H9 (cell line): ENCODE data around the gene ZSWIM5. TPM values are rescaled to one million over a fixed set of nuclear protein-coding genes. Genes with fewer than 3 reads are reported as not detected.

Experiments
- DNase-seq: peaks from one replicate; pipeline ENCODE4 v3.0.0-alpha.2; 2017
- H2AFZ ChIP-seq: one replicate; pipeline ENCODE4 v1.6.1; 2013; ENCODE audit warnings: mild to moderate bottlenecking, low read length, control low read depth, moderate library complexity
- H2AK5ac ChIP-seq: 2 replicates; pipeline ENCODE4 v1.6.1; 2013; ENCODE audit warnings: low read length, control low read depth, mixed read lengths; ENCODE audit not compliant: insufficient read length
- H2BK120ac ChIP-seq: one replicate; pipeline ENCODE4 v1.6.1; 2013; ENCODE audit warnings: low read depth, mild to moderate bottlenecking, low read length, control low read depth, inconsistent platforms; ENCODE audit not compliant: poor library complexity, severe bottlenecking
- H2BK12ac ChIP-seq: 2 replicates; pipeline ENCODE4 v1.6.1; 2013; ENCODE audit warnings: low read length, control low read depth, mixed read lengths, low read depth; ENCODE audit not compliant: insufficient read length
- H2BK15ac ChIP-seq: 2 replicates; pipeline ENCODE4 v1.6.1; 2013; ENCODE audit warnings: low read depth, low read length, control low read depth
- H2BK20ac ChIP-seq: one replicate; pipeline ENCODE4 v1.6.1; 2013; ENCODE audit warnings: low read depth, mild to moderate bottlenecking, low read length, control low read depth, inconsistent platforms; ENCODE audit not compliant: poor library complexity, severe bottlenecking
- H2BK5ac ChIP-seq: 2 replicates; pipeline ENCODE4 v1.6.1; 2013; ENCODE audit warnings: low read length, control low read depth, mixed read lengths; ENCODE audit not compliant: insufficient read length
- H3K14ac ChIP-seq: 2 replicates; pipeline ENCODE4 v1.6.1; 2013; ENCODE audit warnings: low read length, control low read depth; ENCODE audit not compliant: insufficient read depth
- H3K18ac ChIP-seq: 2 replicates; pipeline ENCODE4 v1.6.1; 2013; ENCODE audit warnings: low read depth, mild to moderate bottlenecking, mixed read lengths, low read length, control low read depth; ENCODE audit not compliant: insufficient read length
- H3K23ac ChIP-seq: 2 replicates; pipeline ENCODE4 v1.6.1; 2013; ENCODE audit warnings: low read length, control low read depth, mixed read lengths, low read depth; ENCODE audit not compliant: insufficient read length
- H3K23me2 ChIP-seq: 2 replicates; pipeline ENCODE4 v1.6.1; 2013; ENCODE audit warnings: low read depth, mild to moderate bottlenecking, mixed read lengths, low read length, control low read depth; ENCODE audit not compliant: insufficient read length, poor library complexity, severe bottlenecking
- H3K27ac ChIP-seq: 2 replicates; pipeline ENCODE4 v1.5.1; 2013; ENCODE audit warnings: low read length, control low read depth, mixed read lengths, low read depth; ENCODE audit not compliant: insufficient read length
- H3K27me3 ChIP-seq: 2 replicates; pipeline ENCODE4 v1.6.1; 2013; ENCODE audit warnings: low read length, control low read depth, inconsistent platforms; ENCODE audit not compliant: insufficient read depth
- H3K4ac ChIP-seq: 2 replicates; pipeline ENCODE4 v1.6.1; 2013; ENCODE audit warnings: low read depth, mild to moderate bottlenecking, control low read depth, inconsistent platforms, low read length, moderate library complexity
- H3K4me1 ChIP-seq: 2 replicates; pipeline ENCODE4 v1.6.1; 2013; ENCODE audit warnings: low read length, control low read depth, inconsistent platforms; ENCODE audit not compliant: insufficient read depth
- H3K4me2 ChIP-seq: 2 replicates; pipeline ENCODE4 v1.6.1; 2013; ENCODE audit warnings: low read length, control low read depth, mixed read lengths; ENCODE audit not compliant: insufficient read length, insufficient read depth
- H3K56ac ChIP-seq: 2 replicates; pipeline ENCODE4 v1.6.1; 2013; ENCODE audit warnings: low read depth, mild to moderate bottlenecking, mixed read lengths, low read length, control low read depth; ENCODE audit not compliant: insufficient read length
- H3K79me1 ChIP-seq: 2 replicates; pipeline ENCODE4 v1.6.1; 2013; ENCODE audit warnings: low read depth, mild to moderate bottlenecking, moderate library complexity, low read length, control low read depth, inconsistent platforms; ENCODE audit not compliant: insufficient read depth, poor library complexity, severe bottlenecking
- H3K79me2 ChIP-seq: 2 replicates; pipeline ENCODE4 v1.6.1; 2013; ENCODE audit warnings: low read length, control low read depth, inconsistent platforms; ENCODE audit not compliant: insufficient read depth
- H3K9ac ChIP-seq: 2 replicates; pipeline ENCODE4 v1.6.1; 2013; ENCODE audit warnings: low read length, control low read depth, mixed read lengths; ENCODE audit not compliant: insufficient read length; ENCODE audit errors: extremely low read depth
- H3K9me3 ChIP-seq: one replicate; pipeline ENCODE4 v1.6.1; 2013; ENCODE audit warnings: low read depth, low read length, inconsistent platforms; ENCODE audit not compliant: control insufficient read depth
- H3T11ph ChIP-seq: one replicate; pipeline ENCODE4 v1.6.1; 2013; ENCODE audit warnings: mild to moderate bottlenecking, low read length, control low read depth, inconsistent platforms
- H4K20me1 ChIP-seq: one replicate; pipeline ENCODE4 v1.6.1; 2013; ENCODE audit not compliant: control insufficient read depth, insufficient read length, insufficient read depth
- H4K5ac ChIP-seq: 2 replicates; pipeline ENCODE4 v1.6.1; 2013; ENCODE audit warnings: low read depth, mild to moderate bottlenecking, mixed read lengths, low read length, control low read depth; ENCODE audit not compliant: insufficient read length
- H4K8ac ChIP-seq: replicated peaks from 2 replicates; pipeline ENCODE4 v1.6.1; 2013; ENCODE audit warnings: low read length, control low read depth, mixed read lengths, low read depth; ENCODE audit not compliant: insufficient read length
- H4K91ac ChIP-seq: 2 replicates; pipeline ENCODE4 v1.6.1; 2013; ENCODE audit warnings: low read depth, mild to moderate bottlenecking, moderate library complexity, mixed read lengths, low read length, control low read depth; ENCODE audit not compliant: insufficient read length
- H3K27ac Mint-ChIP-seq, 3 experiments: 2 replicates in 2 of 3; 3 replicates in 1 of 3; pipeline ENCODE4 v1.8.0; 2020 to 2021; ENCODE audit warnings: mixed read lengths in 3 of 3, mild to moderate bottlenecking in 1 of 3, moderate library complexity in 1 of 3
- H3K27me3 Mint-ChIP-seq: 2 replicates; pipeline ENCODE4 v1.8.0; 2021; ENCODE audit warnings: low read depth, mild to moderate bottlenecking, moderate library complexity, mixed read lengths
- H3K36me3 Mint-ChIP-seq, 3 experiments: 2 replicates in 2 of 3; 3 replicates in 1 of 3; pipeline ENCODE4 v1.8.0; 2020 to 2021; ENCODE audit warnings: low read depth in 3 of 3, mixed read lengths in 3 of 3; ENCODE audit not compliant: insufficient read depth in 1 of 3
- H3K4me1 Mint-ChIP-seq, 2 experiments: 2 replicates each; pipeline ENCODE4 v1.8.0; 2020; ENCODE audit warnings: mixed read lengths in 2 of 2
- H3K4me3 Mint-ChIP-seq, 2 experiments: 2 replicates in 1 of 2; 3 replicates in 1 of 2; pipeline ENCODE4 v1.8.0; 2020 to 2021; ENCODE audit warnings: mild to moderate bottlenecking in 2 of 2, mixed read lengths in 2 of 2, moderate library complexity in 1 of 2
- H3K9me3 Mint-ChIP-seq, 2 experiments: 2 replicates in 1 of 2; 3 replicates in 1 of 2; pipeline ENCODE4 v1.8.0; 2020; ENCODE audit warnings: mild to moderate bottlenecking in 2 of 2, mixed read lengths in 2 of 2, moderate library complexity in 1 of 2
- CTCF ChIP-seq: fragments of 200-600 bp; sonication (generic); conservative IDR thresholded peaks from 3 replicates; pipeline ENCODE4 v1.8.0; 2021; ENCODE audit warnings: antibody characterized with exemption, mild to moderate bottlenecking
- WGBS: extraction: QIAGEN DNeasy Blood & Tissue Kit; methylation state at CpG from one replicate; pipeline ENCODE4 v1.1.7; 2013; ENCODE audit warnings: missing lambda C conversion rate, low lambda C conversion rate, mixed read lengths; ENCODE audit not compliant: insufficient read length; ENCODE audit errors: extremely low coverage; 5-methylcytosine and 5-hydroxymethylcytosine counted together
- total RNA-seq: library from RNA; stranded (reverse); gene quantifications from 2 replicates; pipeline ENCODE4 v1.2.1, GENCODE V29; 2021

ZSWIM5 gene
- total RNA-seq, 1 experiment from 2014 or later, result 3.5 TPM

- H3K4me1 ChIP-seq, result no peaks in the 10 kb centered on the region
- no peak overlapping the region for H2AFZ ChIP-seq
- Mint-ChIP-seq H3K4me1 (peaks cover 5 to 7% of the 10 kb centered on the region in 2 experiments), H3K27me3 (0 out of 2 replicates have a peak, but pooled peaks cover 3% of the 10 kb centered on the region), H3K4me3 (no peak overlapping the region), H3K36me3 (peaks cover 16 to 37% (median 17%) of the 10 kb centered on the region in 3 experiments), H3K9me3 (peaks cover 31 to 37% of the 10 kb centered on the region in 2 experiments), H3K27ac (no peak overlapping the region)
- H3K23ac ChIP-seq, result no peak overlapping the region
- H3K23me2 ChIP-seq, result no peaks in the 10 kb centered on the region
- no peaks in the 10 kb centered on the region for H4K20me1 ChIP-seq
- no peak overlapping the region for H4K5ac ChIP-seq
- no peak overlapping the region for H3K9ac ChIP-seq
- no peak overlapping the region for H3K56ac ChIP-seq
- H3K4ac ChIP-seq, result no peak overlapping the region
- no peak for TF ChIP-seq CTCF
- H4K91ac ChIP-seq, result no peak overlapping the region
- H3K79me1 ChIP-seq, result no peaks in the 10 kb centered on the region
- H2BK5ac ChIP-seq, result no peak overlapping the region
- no peaks in the 10 kb centered on the region for H3K79me2 ChIP-seq
- no peak overlapping the region for H2BK20ac ChIP-seq
- DNase-seq, result no peak
- H2BK120ac ChIP-seq, result no peak overlapping the region
- no peak overlapping the region for H3K14ac ChIP-seq
- H2AK5ac ChIP-seq, result no peak overlapping the region
- H2BK15ac ChIP-seq, result no peak overlapping the region
- H3T11ph ChIP-seq, result no peak overlapping the region
- H2BK12ac ChIP-seq, result no peak overlapping the region
- no CpG with 5 or more reads among the region's 2 CpGs for WGBS
- no peak overlapping the region for H3K27ac ChIP-seq
- H4K8ac ChIP-seq, result no peak overlapping the region
- H3K18ac ChIP-seq, result no peak overlapping the region
- H3K27me3 ChIP-seq, result no peaks in the 10 kb centered on the region
- H3K9me3 ChIP-seq, result no peaks in the 10 kb centered on the region
- H3K4me2 ChIP-seq, result no peak overlapping the region
Observed at GRCh38 chr1:45111239-45111638, 95.2 kb downstream of the ZSWIM5 start.
